ENCODE results near the gene SND1.

- TF ChIP-seq CTCF (IDR thresholded peaks at IDR 0.05; ENCODE audit: low read length) (no peak), EZH2phosphoT487 (IDR thresholded peaks at IDR 0.05; ENCODE audit: low read length) (no peak), EZH2 (optimal IDR thresholded peaks at IDR 0.05; ENCODE audit: low read depth, low read length) (no peak)
Measured at GRCh38 chr7:127813991-127814541, 162.1 kb downstream of the SND1 start.

All from MM.1S (cell line).